IMR-90 (cell line): ENCODE data around the gene LUZP1. TPM values are rescaled to one million over a fixed set of nuclear protein-coding genes. Genes with fewer than 3 reads are reported as not detected.

Source experiments
- ATAC-seq: fragments of 200-7000 bp; cut with Tn5 transposase; 2 replicates; pipeline ENCODE4 v1.9.1; 2020; ENCODE audit warnings: low read depth, mild to moderate bottlenecking, moderate library complexity
- BruUV-seq: library from RNA; stranded (reverse); fragments of 400-500 nt; replicated peaks from 2 replicates; lab custom pipeline; 2021; lab: Mats Ljungman, UMichigan
- CTCF ChIA-PET: fragments of 300-600 bp; formaldehyde crosslinking; extraction: SDS; loops from one replicate; lab custom pipeline; 2021; ENCODE audit warnings: antibody characterized with exemption; lab: Yijun Ruan, JAX
- POLR2A ChIA-PET: fragments of 300-600 bp; sonication (Branson Sonifier 250); formaldehyde crosslinking; loops from one replicate; lab custom pipeline; 2022; ENCODE audit warnings: antibody characterized with exemption; ENCODE audit not compliant: unreplicated experiment; lab: Charles Lee
- DNase-seq: peaks from one replicate; pipeline ENCODE4 v3.0.0; 2013
- H2AFZ ChIP-seq: replicated peaks from 2 replicates; pipeline ENCODE3; 2013; ENCODE audit warnings: low read length, mild to moderate bottlenecking; ENCODE audit not compliant: poor library complexity
- H2AK5ac ChIP-seq: 2 replicates; pipeline ENCODE4 v1.6.1; 2013; ENCODE audit warnings: low read depth, low read length, inconsistent platforms
- H2AK9ac ChIP-seq: replicated peaks from 2 replicates; pipeline ENCODE3; 2013; ENCODE audit warnings: mild to moderate bottlenecking, low read depth, low read length, moderate library complexity; ENCODE audit not compliant: poor library complexity
- H2BK120ac ChIP-seq: 2 replicates; pipeline ENCODE4 v1.6.1; 2013; ENCODE audit warnings: low read depth, low read length, inconsistent platforms
- H2BK15ac ChIP-seq: 3 replicates; pipeline ENCODE4 v1.6.1; 2013; ENCODE audit warnings: low read depth, low read length, inconsistent platforms
- H2BK20ac ChIP-seq: 2 replicates; pipeline ENCODE4 v1.6.1; 2013; ENCODE audit warnings: low read depth, mild to moderate bottlenecking, inconsistent platforms, low read length, moderate library complexity
- H2BK5ac ChIP-seq: 2 replicates; pipeline ENCODE4 v1.6.1; 2013; ENCODE audit warnings: mild to moderate bottlenecking, low read depth, low read length, inconsistent platforms; ENCODE audit not compliant: poor library complexity, severe bottlenecking
- H3K14ac ChIP-seq: replicated peaks from 2 replicates; pipeline ENCODE4 v1.6.1; 2013; ENCODE audit warnings: low read depth, low read length, inconsistent platforms
- H3K18ac ChIP-seq: 2 replicates; pipeline ENCODE4 v1.6.1; 2013; ENCODE audit warnings: low read depth, low read length, control low read depth
- H3K23ac ChIP-seq: 2 replicates; pipeline ENCODE4 v1.6.1; 2013; ENCODE audit warnings: low read depth, low read length, inconsistent platforms
- H3K27ac ChIP-seq: 2 replicates; pipeline ENCODE4 v1.5.1; 2013; ENCODE audit warnings: mild to moderate bottlenecking, control low read depth, low read length; ENCODE audit not compliant: insufficient read depth
- H3K27me3 ChIP-seq: 2 replicates; pipeline ENCODE4 v1.6.1; 2013; ENCODE audit warnings: low read length; ENCODE audit not compliant: control insufficient read depth, insufficient read depth
- H3K36me3 ChIP-seq: 2 replicates; pipeline ENCODE4 v1.6.1; 2013; ENCODE audit warnings: low read length, mixed read lengths; ENCODE audit not compliant: control insufficient read depth, insufficient read depth
- H3K4ac ChIP-seq: 2 replicates; pipeline ENCODE4 v1.6.1; 2013; ENCODE audit warnings: low read depth, low read length, inconsistent platforms
- H3K4me1 ChIP-seq: 2 replicates; pipeline ENCODE4 v1.6.1; 2013; ENCODE audit warnings: low read length, mixed read lengths; ENCODE audit not compliant: control insufficient read depth, insufficient read depth
- H3K4me2 ChIP-seq: 2 replicates; pipeline ENCODE4 v1.6.1; 2013; ENCODE audit warnings: low read depth, mild to moderate bottlenecking, control low read depth, low read length, moderate library complexity
- H3K4me3 ChIP-seq: 2 replicates; pipeline ENCODE4 v1.5.1; 2013; ENCODE audit warnings: low read depth, mild to moderate bottlenecking, control low read depth, low read length, moderate library complexity; ENCODE audit not compliant: insufficient read depth
- H3K56ac ChIP-seq: 2 replicates; pipeline ENCODE4 v1.6.1; 2013; ENCODE audit warnings: low read length, inconsistent platforms; ENCODE audit not compliant: insufficient read depth; ENCODE audit errors: extremely low read depth
- H3K79me1 ChIP-seq, 2 experiments: 2 replicates each; pipeline ENCODE4 v1.6.1; 2013; ENCODE audit warnings: low read length in 2 of 2, inconsistent platforms in 1 of 2, low read depth in 1 of 2
- H3K9ac ChIP-seq: 2 replicates; pipeline ENCODE4 v1.6.1; 2013; ENCODE audit warnings: low read depth, low read length, control low read depth
- H3K9me1 ChIP-seq: 2 replicates; pipeline ENCODE4 v1.6.1; 2013; ENCODE audit warnings: low read length, inconsistent platforms; ENCODE audit not compliant: insufficient read depth
- H3K9me3 ChIP-seq: 2 replicates; pipeline ENCODE4 v1.6.1; 2013; ENCODE audit warnings: low read length; ENCODE audit not compliant: control insufficient read depth, insufficient read depth
- H4K20me1 ChIP-seq: 2 replicates; pipeline ENCODE4 v1.6.1; 2013; ENCODE audit warnings: low read length, inconsistent platforms; ENCODE audit not compliant: insufficient read depth
- H4K5ac ChIP-seq: 2 replicates; pipeline ENCODE4 v1.6.1; 2013; ENCODE audit warnings: mild to moderate bottlenecking, low read depth, low read length, control low read depth
- H4K8ac ChIP-seq, 2 experiments: 2 replicates each; pipeline ENCODE4 v1.6.1; 2013; ENCODE audit warnings: low read depth in 2 of 2, low read length in 2 of 2, control low read depth in 1 of 2, inconsistent platforms in 1 of 2
- H4K91ac ChIP-seq: 2 replicates; pipeline ENCODE4 v1.6.1; 2013; ENCODE audit warnings: low read depth, low read length, inconsistent platforms; ENCODE audit not compliant: insufficient read depth
- BHLHE40 ChIP-seq: fragments of 150-350 bp; IDR thresholded peaks from 2 replicates; pipeline ENCODE4 v1.6.1; 2016; ENCODE audit warnings: mild to moderate bottlenecking, low read depth, low read length
- CEBPB ChIP-seq: IDR thresholded peaks from 2 replicates; pipeline ENCODE4 v1.6.1; 2012; ENCODE audit warnings: low read depth, low read length, improper control_type of control experiment
- CHD1 ChIP-seq: IDR thresholded peaks from 2 replicates; pipeline ENCODE4 v1.6.1; 2012; ENCODE audit warnings: low read depth, low read length, improper control_type of control experiment
- FOS ChIP-seq: fragments of 150-350 bp; IDR thresholded peaks from 2 replicates; pipeline ENCODE4 v1.6.1; 2016; ENCODE audit warnings: low read depth, low read length
- MAFK ChIP-seq: IDR thresholded peaks from 2 replicates; pipeline ENCODE4 v1.6.1; 2012; ENCODE audit warnings: low read depth, low read length, improper control_type of control experiment
- MAZ ChIP-seq: IDR thresholded peaks from 2 replicates; pipeline ENCODE4 v1.6.1; 2012; ENCODE audit warnings: low read depth, mild to moderate bottlenecking, low read length, improper control_type of control experiment, moderate library complexity, borderline replicate concordance
- NFE2L2 ChIP-seq: fragments of 150-350 bp; IDR thresholded peaks from 2 replicates; pipeline ENCODE4 v1.6.1; 2016; ENCODE audit warnings: low read depth, mild to moderate bottlenecking, low read length
- POLR2A ChIP-seq: IDR thresholded peaks from 2 replicates; pipeline ENCODE4 v1.6.1; 2012; ENCODE audit warnings: mild to moderate bottlenecking, low read depth, low read length
- RAD21 ChIP-seq: IDR thresholded peaks from 2 replicates; pipeline ENCODE4 v1.6.1; 2012; ENCODE audit warnings: low read length, improper control_type of control experiment
- RCOR1 ChIP-seq: IDR thresholded peaks from 2 replicates; pipeline ENCODE4 v1.6.1; 2012; ENCODE audit warnings: mild to moderate bottlenecking, low read length, improper control_type of control experiment; ENCODE audit not compliant: insufficient replicate concordance
- RFX5 ChIP-seq: IDR thresholded peaks from 2 replicates; pipeline ENCODE4 v1.8.0; 2012; ENCODE audit warnings: low read depth, mild to moderate bottlenecking, low read length, moderate library complexity
- WGBS, 2 experiments: methylation state at CpG; one replicate each; pipeline versions ENCODE4 v1.1.5 to v1.1.7; 2013; ENCODE audit warnings: missing lambda C conversion rate in 2 of 2; ENCODE audit not compliant: insufficient read length in 1 of 2; ENCODE audit errors: extremely low coverage in 2 of 2; 5-methylcytosine and 5-hydroxymethylcytosine counted together
- dilution Hi-C: fragments of 300-500 bp; cut with HindIII; formaldehyde crosslinking; loops from one replicate; pipeline ENCODE4 v1.14.3; 2018; ENCODE audit warnings: low sequenced_read_pairs; ENCODE audit not compliant: unreplicated experiment
- in situ Hi-C: fragments of 300-500 bp; cut with MboI; formaldehyde crosslinking; loops from 3 replicates; pipeline ENCODE4 v1.14.3; 2019; ENCODE audit warnings: low sequenced_read_pairs, inconsistent platforms, mixed read lengths
- intact Hi-C: fragments of 100-400 bp; cut with micrococcal nuclease; formaldehyde crosslinking; loops from 2 replicates; pipeline ENCODE4 v1.10.0; 2022
- polyA plus RNA-seq, 3 experiments: library from polyadenylated mRNA; depleted of rRNA; stranded (reverse); fragments of >200 nt; gene quantifications; 2 replicates each; pipeline ENCODE4 v1.2.3, GENCODE V29; 2012; ENCODE audit warnings: low replicate concordance in 1 of 3
- total RNA-seq: library from RNA; depleted of rRNA; stranded (reverse); fragments of >200 nt; gene quantifications from 2 replicates; pipeline ENCODE4 v1.2.3, GENCODE V29; 2012
- TF ChIP-seq, protein P1 (sequence below): conservative IDR thresholded peaks from 2 replicates; pipeline ENCODE4 v1.5.1; 2012; ENCODE audit warnings: mild to moderate bottlenecking, low read depth, low read length, improper control_type of control experiment
- TF ChIP-seq, protein P2 (sequence below): fragments of 150-350 bp; IDR thresholded peaks from 2 replicates; pipeline ENCODE4 v1.6.1; 2016; ENCODE audit warnings: low read depth, mild to moderate bottlenecking, low read length, moderate library complexity, borderline replicate concordance

Gene LUZP1
- total and polyA plus RNA-seq, 2 of the 4 experiments (the other 2 are of a cell fraction), result 13.1 to 31.7 TPM

DNA sequence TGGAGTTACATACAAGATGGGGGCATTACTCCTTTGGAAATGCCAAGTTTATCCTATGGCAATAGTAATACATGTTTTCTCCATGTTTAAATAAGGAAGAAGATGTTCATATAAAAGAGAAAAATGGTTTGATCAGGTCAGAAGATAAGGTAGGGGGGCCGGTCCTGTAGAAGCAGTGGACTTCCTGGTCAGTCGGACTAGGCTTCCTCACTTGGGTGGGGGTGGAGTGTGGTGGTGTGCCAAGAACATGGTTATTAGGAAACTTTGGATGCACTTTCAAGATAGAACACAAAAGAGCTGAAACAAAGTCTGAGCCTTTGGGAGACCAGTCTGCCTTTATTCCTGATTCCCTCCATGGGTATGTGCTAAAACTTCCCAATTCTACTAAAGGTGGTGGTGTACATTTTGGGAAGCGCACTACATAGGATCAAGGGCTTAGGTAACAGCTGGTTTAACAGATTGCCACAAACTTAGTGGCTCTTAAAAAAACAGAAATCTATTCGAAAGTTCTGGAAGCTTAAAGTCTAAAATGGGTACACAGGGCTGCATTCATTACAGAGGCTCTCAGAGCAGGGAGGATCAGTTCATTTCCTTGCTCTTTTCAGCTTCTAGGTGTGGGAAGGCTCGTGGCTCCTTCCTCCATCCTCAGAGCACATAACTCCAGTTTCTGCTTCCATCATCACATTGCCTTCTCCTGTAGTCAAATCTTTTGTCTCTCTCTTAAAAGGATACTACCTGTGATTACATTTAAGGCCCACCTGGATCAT is 84.8 kb downstream of the LUZP1 start:
- ChIA-PET POLR2A (no interaction called here), CTCF (no interaction called here)
- Histone ChIP-seq H2BK120ac (no peak overlapping the region), H2BK5ac (no peak overlapping the region), H4K20me1 (peaks cover 26% of the 10 kb centered on the region; the same call in 1 of the 2 replicates), H4K91ac (no peak overlapping the region), H2BK15ac (no peak overlapping the region), H3K4me3 (no peak overlapping the region), H3K4me1 (peaks cover 2% of the 10 kb centered on the region), H3K14ac (no peak overlapping the region), H2AK5ac (no peak overlapping the region), H2AK9ac (no peak overlapping the region), H3K27me3 (no peaks in the 10 kb centered on the region), H3K56ac (no peak overlapping the region), H3K36me3 (peaks cover 76% of the 10 kb centered on the region), H3K4ac (no peak overlapping the region), H3K79me1 (peaks cover 27 to 84% of the 10 kb centered on the region in 2 experiments), H3K9ac (no peak overlapping the region), H3K9me3 (no peaks in the 10 kb centered on the region), H3K18ac (no peak overlapping the region), H4K8ac (no peak overlapping the region), H3K27ac (no peak overlapping the region), H3K9me1 (peaks cover 14% of the 10 kb centered on the region), H2AFZ (no peak overlapping the region), H3K23ac (0 out of 2 replicates have a peak overlapping the region, but pooled peaks have one; percentile 38), H4K5ac (no peak overlapping the region), H2BK20ac (no peak overlapping the region), H3K4me2 (no peak overlapping the region)
- dilution Hi-C loops, result no loop called here
- TF ChIP-seq RAD21 (no peak), BHLHE40 (no peak), CEBPB (no peak), CHD1 (no peak), POLR2A (no peak), NFE2L2 (no peak), RCOR1 (no peak), MAZ (no peak), FOS (no peak), RFX5 (no peak), MAFK (no peak)
- TF ChIP-seq, protein P1, sequence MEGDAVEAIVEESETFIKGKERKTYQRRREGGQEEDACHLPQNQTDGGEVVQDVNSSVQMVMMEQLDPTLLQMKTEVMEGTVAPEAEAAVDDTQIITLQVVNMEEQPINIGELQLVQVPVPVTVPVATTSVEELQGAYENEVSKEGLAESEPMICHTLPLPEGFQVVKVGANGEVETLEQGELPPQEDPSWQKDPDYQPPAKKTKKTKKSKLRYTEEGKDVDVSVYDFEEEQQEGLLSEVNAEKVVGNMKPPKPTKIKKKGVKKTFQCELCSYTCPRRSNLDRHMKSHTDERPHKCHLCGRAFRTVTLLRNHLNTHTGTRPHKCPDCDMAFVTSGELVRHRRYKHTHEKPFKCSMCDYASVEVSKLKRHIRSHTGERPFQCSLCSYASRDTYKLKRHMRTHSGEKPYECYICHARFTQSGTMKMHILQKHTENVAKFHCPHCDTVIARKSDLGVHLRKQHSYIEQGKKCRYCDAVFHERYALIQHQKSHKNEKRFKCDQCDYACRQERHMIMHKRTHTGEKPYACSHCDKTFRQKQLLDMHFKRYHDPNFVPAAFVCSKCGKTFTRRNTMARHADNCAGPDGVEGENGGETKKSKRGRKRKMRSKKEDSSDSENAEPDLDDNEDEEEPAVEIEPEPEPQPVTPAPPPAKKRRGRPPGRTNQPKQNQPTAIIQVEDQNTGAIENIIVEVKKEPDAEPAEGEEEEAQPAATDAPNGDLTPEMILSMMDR, result no peak
- TF ChIP-seq, protein P2, sequence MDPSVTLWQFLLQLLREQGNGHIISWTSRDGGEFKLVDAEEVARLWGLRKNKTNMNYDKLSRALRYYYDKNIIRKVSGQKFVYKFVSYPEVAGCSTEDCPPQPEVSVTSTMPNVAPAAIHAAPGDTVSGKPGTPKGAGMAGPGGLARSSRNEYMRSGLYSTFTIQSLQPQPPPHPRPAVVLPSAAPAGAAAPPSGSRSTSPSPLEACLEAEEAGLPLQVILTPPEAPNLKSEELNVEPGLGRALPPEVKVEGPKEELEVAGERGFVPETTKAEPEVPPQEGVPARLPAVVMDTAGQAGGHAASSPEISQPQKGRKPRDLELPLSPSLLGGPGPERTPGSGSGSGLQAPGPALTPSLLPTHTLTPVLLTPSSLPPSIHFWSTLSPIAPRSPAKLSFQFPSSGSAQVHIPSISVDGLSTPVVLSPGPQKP, result no peak
- in situ Hi-C loops, result loop anchor here (5.0 kb wide), 1 partner anchor 193 kb away; no protein-coding TSS in a partner anchor
- DNase-seq (no peak), ATAC-seq (no peak)
- intact Hi-C loops, result no loop called here
- BruUV-seq, result no TSS peak
- 60% methylated on average over 1 of the region's 5 CpGs; no CpG with 5 or more reads in 1 of the 2 experiments for WGBS, 2 experiments
